Liver (tissue), 9 donors: Measurements from ENCODE around the gene PEX7. TPM values are rescaled to one million over a fixed set of nuclear protein-coding genes. Genes with fewer than 3 reads are reported as not detected.

Experiments
- DNase-seq: peaks from one replicate; pipeline ENCODE4 v3.0.0-alpha.2; 2017; ENCODE audit warnings: low spot score
- H3K27ac ChIP-seq, 2 donors: one replicate each; pipeline ENCODE4 v1.7.0; 2013; ENCODE audit warnings: inconsistent platforms in 2 of 2, low read length in 2 of 2, control low read depth in 1 of 2, low read depth in 1 of 2, mild to moderate bottlenecking in 1 of 2
- H3K27me3 ChIP-seq, 4 donors: one replicate each; pipeline versions ENCODE4 v1.6.1 to v1.7.0; 2013; ENCODE audit warnings: low read length in 3 of 4, inconsistent platforms in 1 of 4, mild to moderate bottlenecking in 1 of 4, moderate library complexity in 1 of 4; ENCODE audit not compliant: control insufficient read depth in 4 of 4, insufficient read depth in 4 of 4
- H3K36me3 ChIP-seq, 4 donors: one replicate each; pipeline versions ENCODE4 v1.6.1 to v1.7.0; 2013; ENCODE audit warnings: low read length in 3 of 4, mild to moderate bottlenecking in 3 of 4, low read depth in 1 of 4, moderate library complexity in 1 of 4; ENCODE audit not compliant: control insufficient read depth in 4 of 4, insufficient read depth in 3 of 4
- H3K4me1 ChIP-seq, 4 donors: one replicate each; pipeline versions ENCODE4 v1.6.1 to v1.7.0; 2013; ENCODE audit warnings: low read length in 3 of 4, mild to moderate bottlenecking in 3 of 4, moderate library complexity in 1 of 4; ENCODE audit not compliant: control insufficient read depth in 4 of 4, insufficient read depth in 4 of 4
- H3K4me3 ChIP-seq, 3 donors: one replicate each; pipeline versions ENCODE4 v1.6.1 to v1.7.0; 2013; ENCODE audit warnings: low read length in 3 of 3, control low read depth in 1 of 3, low read depth in 1 of 3, mild to moderate bottlenecking in 1 of 3
- H3K9ac ChIP-seq, 2 donors: one replicate each; pipeline ENCODE4 v1.7.0; 2013; ENCODE audit warnings: low read length in 2 of 2, mild to moderate bottlenecking in 2 of 2, moderate library complexity in 2 of 2, control low read depth in 1 of 2, low read depth in 1 of 2
- H3K9me3 ChIP-seq, 4 donors: one replicate each; pipeline versions ENCODE4 v1.6.1 to v1.7.0; 2013; ENCODE audit warnings: low read length in 3 of 4; ENCODE audit not compliant: control insufficient read depth in 4 of 4
- EGR1 ChIP-seq, 2 donors: IDR thresholded peaks; 2 replicates each; pipeline ENCODE4 v1.6.1; 2016 to 2018; ENCODE audit warnings: antibody characterized with exemption in 2 of 2, low read depth in 2 of 2
- FOXA1 ChIP-seq: IDR thresholded peaks from 2 replicates; pipeline ENCODE4 v1.6.1; 2016; ENCODE audit warnings: antibody characterized with exemption
- FOXA2 ChIP-seq: IDR thresholded peaks from 2 replicates; pipeline ENCODE4 v1.6.1; 2016; ENCODE audit warnings: antibody characterized with exemption
- GABPA ChIP-seq, 2 donors: IDR thresholded peaks in 1 of 2; conservative IDR thresholded peaks in 1 of 2; 2 replicates each; pipeline ENCODE4 v1.6.1; 2016; ENCODE audit warnings: antibody characterized with exemption in 2 of 2, mild to moderate bottlenecking in 1 of 2, moderate library complexity in 1 of 2
- HNF4A ChIP-seq, 2 donors: conservative IDR thresholded peaks; 2 replicates each; pipeline ENCODE4 v1.6.1; 2016; ENCODE audit warnings: antibody characterized with exemption in 2 of 2, mild to moderate bottlenecking in 2 of 2
- HNF4G ChIP-seq: IDR thresholded peaks from 2 replicates; pipeline ENCODE4 v1.6.1; 2016; ENCODE audit warnings: antibody characterized with exemption
- JUND ChIP-seq, 2 donors: IDR thresholded peaks; 2 replicates each; pipeline ENCODE4 v1.6.1; 2016; ENCODE audit warnings: antibody characterized with exemption in 2 of 2
- NR2F2 ChIP-seq: IDR thresholded peaks from 2 replicates; pipeline ENCODE4 v1.6.1; 2016; ENCODE audit warnings: antibody characterized with exemption
- RAD21 ChIP-seq, 2 donors: IDR thresholded peaks; 2 replicates each; pipeline ENCODE4 v1.6.1; 2016; ENCODE audit warnings: antibody characterized with exemption in 2 of 2, mild to moderate bottlenecking in 2 of 2
- REST ChIP-seq: IDR thresholded peaks from 2 replicates; pipeline ENCODE4 v1.6.1; 2016; ENCODE audit warnings: antibody characterized with exemption, mild to moderate bottlenecking
- RXRA ChIP-seq, 2 donors: IDR thresholded peaks; 2 replicates each; pipeline ENCODE4 v1.6.1; 2017 to 2018; ENCODE audit warnings: antibody characterized with exemption in 2 of 2, mild to moderate bottlenecking in 1 of 2
- SP1 ChIP-seq: IDR thresholded peaks from 2 replicates; pipeline ENCODE4 v1.6.1; 2018; ENCODE audit warnings: antibody characterized with exemption, mild to moderate bottlenecking
- YY1 ChIP-seq: IDR thresholded peaks from 2 replicates; pipeline ENCODE4 v1.6.1; 2016; ENCODE audit warnings: antibody characterized with exemption, mild to moderate bottlenecking
- WGBS: extraction: QIAGEN DNeasy Blood & Tissue Kit; methylation state at CpG from one replicate; pipeline ENCODE4 v1.1.7; 2013; 5-methylcytosine and 5-hydroxymethylcytosine counted together
- polyA plus RNA-seq, 2 donors: library from polyadenylated mRNA; stranded (reverse) in 1 of 2; unstranded in 1 of 2; fragments of 200-250 nt in 1 of 2; fragments of >200 nt in 1 of 2; fragmentation: Nextera tagmentation in 1 of 2; extraction: Ambion mirVana in 1 of 2; gene quantifications; one replicate each; pipeline versions ENCODE4 v1.2.1 to v1.2.3, GENCODE V29; 2013 to 2015
- total RNA-seq, 2 donors: library from RNA; depleted of rRNA; stranded (reverse); fragments of >200 nt; gene quantifications; one replicate each; pipeline ENCODE4 v1.2.3, GENCODE V29; 2014
- TF ChIP-seq, protein P1 (sequence below): fragments of 150-350 bp; IDR thresholded peaks from 2 replicates; pipeline ENCODE4 v1.5.1; 2017; ENCODE audit warnings: improper control_type of control experiment, low read depth, low read length; ENCODE audit not compliant: missing input control
- TF ChIP-seq, protein P2 (sequence below): IDR thresholded peaks from 2 replicates; pipeline ENCODE4 v1.6.1; 2016; ENCODE audit warnings: antibody characterized with exemption
- TF ChIP-seq, protein P3 (sequence below): IDR thresholded peaks from 2 replicates; pipeline ENCODE4 v1.6.1; 2016; ENCODE audit warnings: antibody characterized with exemption
- TF ChIP-seq, protein P4 (sequence below): IDR thresholded peaks from 2 replicates; pipeline ENCODE4 v1.6.1; 2016; ENCODE audit warnings: antibody characterized with exemption
- donor health status: healthy.
- donor health status: healthy.
- donor health status: healthy.
- donor health status: healthy.
- donor health status: healthy.

PEX7 gene
- total and polyA plus RNA-seq, 4 donors, result 5.2 to 7.5 (median 6.2) TPM

GRCh38 chr6:136777651-136778050 is 44.7 kb upstream of the PEX7 start (continued):
- TF ChIP-seq, protein P1, sequence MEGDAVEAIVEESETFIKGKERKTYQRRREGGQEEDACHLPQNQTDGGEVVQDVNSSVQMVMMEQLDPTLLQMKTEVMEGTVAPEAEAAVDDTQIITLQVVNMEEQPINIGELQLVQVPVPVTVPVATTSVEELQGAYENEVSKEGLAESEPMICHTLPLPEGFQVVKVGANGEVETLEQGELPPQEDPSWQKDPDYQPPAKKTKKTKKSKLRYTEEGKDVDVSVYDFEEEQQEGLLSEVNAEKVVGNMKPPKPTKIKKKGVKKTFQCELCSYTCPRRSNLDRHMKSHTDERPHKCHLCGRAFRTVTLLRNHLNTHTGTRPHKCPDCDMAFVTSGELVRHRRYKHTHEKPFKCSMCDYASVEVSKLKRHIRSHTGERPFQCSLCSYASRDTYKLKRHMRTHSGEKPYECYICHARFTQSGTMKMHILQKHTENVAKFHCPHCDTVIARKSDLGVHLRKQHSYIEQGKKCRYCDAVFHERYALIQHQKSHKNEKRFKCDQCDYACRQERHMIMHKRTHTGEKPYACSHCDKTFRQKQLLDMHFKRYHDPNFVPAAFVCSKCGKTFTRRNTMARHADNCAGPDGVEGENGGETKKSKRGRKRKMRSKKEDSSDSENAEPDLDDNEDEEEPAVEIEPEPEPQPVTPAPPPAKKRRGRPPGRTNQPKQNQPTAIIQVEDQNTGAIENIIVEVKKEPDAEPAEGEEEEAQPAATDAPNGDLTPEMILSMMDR, result no peak
- no peak for TF ChIP-seq FOXA2

- Histone ChIP-seq H3K4me1 (peaks cover 0 to 4% (median under 1%) of the 10 kb centered on the region in 4 donors), H3K4me3 (no peak overlapping the region), H3K9me3 (no peaks in the 10 kb centered on the region), H3K27ac (no peak overlapping the region), H3K36me3 (no peaks in the 10 kb centered on the region), H3K27me3 (no peaks in the 10 kb centered on the region), H3K9ac (no peak overlapping the region)
- no peak for DNase-seq
- 75% methylated on average over 1 of the region's 1 CpG for WGBS
- TF ChIP-seq EGR1 (IDR thresholded peaks at IDR 0.05; ENCODE audit: low read depth in 2 of 2), result no peak
These were observed 42.7 kb upstream of the PEX7 start for GRCh38 chr6:136779682-136780081.

DNA sequence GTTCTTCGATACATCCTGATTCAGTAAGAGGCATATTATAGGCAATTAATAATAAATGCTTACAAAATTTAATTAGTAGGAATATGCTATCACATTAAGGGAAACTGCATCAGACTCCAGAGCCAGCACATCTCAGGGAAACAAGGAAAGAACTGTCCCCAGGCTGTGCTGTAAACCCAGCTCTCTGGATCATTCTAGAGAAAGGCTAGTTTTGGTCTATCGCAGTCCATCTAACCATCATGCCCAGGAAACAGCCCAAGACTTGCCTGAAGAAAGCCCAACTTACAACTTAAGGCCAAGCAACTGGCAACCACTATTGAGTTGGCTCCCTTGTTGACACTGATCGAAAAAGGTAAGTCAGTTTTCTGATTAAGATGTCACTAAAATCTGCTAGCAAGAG is 41.4 kb upstream of the PEX7 start:
- no peaks in the 10 kb centered on the region for H3K9me3 ChIP-seq
- H3K9ac ChIP-seq, result no peak overlapping the region
- no peaks in the 10 kb centered on the region for H3K36me3 ChIP-seq
- H3K4me3 ChIP-seq, result no peak overlapping the region
- no peaks in the 10 kb centered on the region for H3K27me3 ChIP-seq
- WGBS, result 92% methylated on average over 3 of the region's 3 CpGs
- DNase-seq, result no peak
- no peaks in the 10 kb centered on the region for H3K4me1 ChIP-seq
- TF ChIP-seq, protein P2, sequence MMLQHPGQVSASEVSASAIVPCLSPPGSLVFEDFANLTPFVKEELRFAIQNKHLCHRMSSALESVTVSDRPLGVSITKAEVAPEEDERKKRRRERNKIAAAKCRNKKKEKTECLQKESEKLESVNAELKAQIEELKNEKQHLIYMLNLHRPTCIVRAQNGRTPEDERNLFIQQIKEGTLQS, result no peak
- TF ChIP-seq YY1, result no peak
- no peak for TF ChIP-seq FOXA1
- TF ChIP-seq HNF4A (conservative IDR thresholded peaks at IDR 0.05), result no peak
- no peak for TF ChIP-seq EGR1 (IDR thresholded peaks at IDR 0.05; ENCODE audit: low read depth in 2 of 2)
- TF ChIP-seq NR2F2, result no peak
- no peak for TF ChIP-seq SP1
- TF ChIP-seq, protein P1, result no peak
- TF ChIP-seq HNF4G, result no peak
- no peak for TF ChIP-seq FOXA2
- TF ChIP-seq RAD21 (IDR thresholded peaks at IDR 0.05), result no peak
- no peak for TF ChIP-seq RXRA (IDR thresholded peaks at IDR 0.05)
- TF ChIP-seq, protein P3, sequence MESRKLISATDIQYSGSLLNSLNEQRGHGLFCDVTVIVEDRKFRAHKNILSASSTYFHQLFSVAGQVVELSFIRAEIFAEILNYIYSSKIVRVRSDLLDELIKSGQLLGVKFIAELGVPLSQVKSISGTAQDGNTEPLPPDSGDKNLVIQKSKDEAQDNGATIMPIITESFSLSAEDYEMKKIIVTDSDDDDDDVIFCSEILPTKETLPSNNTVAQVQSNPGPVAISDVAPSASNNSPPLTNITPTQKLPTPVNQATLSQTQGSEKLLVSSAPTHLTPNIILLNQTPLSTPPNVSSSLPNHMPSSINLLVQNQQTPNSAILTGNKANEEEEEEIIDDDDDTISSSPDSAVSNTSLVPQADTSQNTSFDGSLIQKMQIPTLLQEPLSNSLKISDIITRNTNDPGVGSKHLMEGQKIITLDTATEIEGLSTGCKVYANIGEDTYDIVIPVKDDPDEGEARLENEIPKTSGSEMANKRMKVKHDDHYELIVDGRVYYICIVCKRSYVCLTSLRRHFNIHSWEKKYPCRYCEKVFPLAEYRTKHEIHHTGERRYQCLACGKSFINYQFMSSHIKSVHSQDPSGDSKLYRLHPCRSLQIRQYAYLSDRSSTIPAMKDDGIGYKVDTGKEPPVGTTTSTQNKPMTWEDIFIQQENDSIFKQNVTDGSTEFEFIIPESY, result no peak
- no peak for TF ChIP-seq REST
- no peak for TF ChIP-seq JUND (IDR thresholded peaks at IDR 0.05)
- no peak for TF ChIP-seq GABPA (IDR thresholded peaks at IDR 0.05 in 1 of 2, conservative IDR thresholded peaks at IDR 0.05 in 1 of 2)
- TF ChIP-seq, protein P4, sequence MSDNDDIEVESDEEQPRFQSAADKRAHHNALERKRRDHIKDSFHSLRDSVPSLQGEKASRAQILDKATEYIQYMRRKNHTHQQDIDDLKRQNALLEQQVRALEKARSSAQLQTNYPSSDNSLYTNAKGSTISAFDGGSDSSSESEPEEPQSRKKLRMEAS, result no peak
- no peak overlapping the region for H3K27ac ChIP-seq
